Osteocyte (in vitro differentiated cells): ENCODE data around the gene SYCE1L. TPM values are rescaled to one million over a fixed set of nuclear protein-coding genes. Genes with fewer than 3 reads are reported as not detected.

Source experiments
- DNase-seq: peaks from one replicate; pipeline ENCODE4 v3.0.0; 2021; ENCODE audit warnings: mixed read lengths; ENCODE audit not compliant: unreplicated experiment; ENCODE audit errors: extremely low spot score
- H3K27ac Mint-ChIP-seq: one replicate; pipeline ENCODE4 v1.8.0; 2021; ENCODE audit warnings: mild to moderate bottlenecking, mixed read lengths; ENCODE audit not compliant: unreplicated experiment
- H3K27me3 Mint-ChIP-seq: one replicate; pipeline ENCODE4 v1.8.0; 2021; ENCODE audit warnings: mixed read lengths; ENCODE audit not compliant: unreplicated experiment
- H3K36me3 Mint-ChIP-seq: one replicate; pipeline ENCODE4 v1.8.0; 2021; ENCODE audit warnings: mixed read lengths; ENCODE audit not compliant: unreplicated experiment
- H3K4me1 Mint-ChIP-seq: one replicate; pipeline ENCODE4 v1.8.0; 2021; ENCODE audit warnings: mixed read lengths; ENCODE audit not compliant: unreplicated experiment
- H3K4me3 Mint-ChIP-seq: one replicate; pipeline ENCODE4 v1.8.0; 2021; ENCODE audit warnings: mild to moderate bottlenecking, moderate library complexity, mixed read lengths; ENCODE audit not compliant: unreplicated experiment
- H3K9me3 Mint-ChIP-seq: one replicate; pipeline ENCODE4 v1.8.0; 2021; ENCODE audit warnings: mixed read lengths; ENCODE audit not compliant: unreplicated experiment
- CTCF ChIP-seq: fragments of 200-600 bp; sonication (generic); IDR thresholded peaks from 2 replicates; pipeline ENCODE4 v1.5.0; 2021; ENCODE audit warnings: antibody characterized with exemption, mild to moderate bottlenecking, moderate library complexity
- total RNA-seq: library from RNA; stranded (reverse); gene quantifications from 2 replicates; pipeline ENCODE4 v1.2.1, GENCODE V29; 2021

The SYCE1L gene
- total RNA-seq, 1 donor from 2014 or later, result 4.1 TPM

GRCh38 chr16:77213542-77214106 is 14.4 kb downstream of the SYCE1L start:
- H3K4me3 Mint-ChIP-seq, result peak overlapping the region; percentile 75
- TF ChIP-seq CTCF, result no peak
- H3K9me3 Mint-ChIP-seq, result no peaks in the 10 kb centered on the region
- no peak overlapping the region for H3K27ac Mint-ChIP-seq
- H3K27me3 Mint-ChIP-seq, result no peaks in the 10 kb centered on the region
- no peak for DNase-seq
- peaks cover 14% of the 10 kb centered on the region for H3K4me1 Mint-ChIP-seq
- H3K36me3 Mint-ChIP-seq, result no peaks in the 10 kb centered on the region

GRCh38 chr16:77214411-77215138 is 15.4 kb downstream of the SYCE1L start:
- Mint-ChIP-seq H3K9me3 (no peaks in the 10 kb centered on the region), H3K27ac (no peak overlapping the region), H3K4me3 (no peak overlapping the region), H3K27me3 (no peaks in the 10 kb centered on the region), H3K4me1 (peaks cover 14% of the 10 kb centered on the region), H3K36me3 (no peaks in the 10 kb centered on the region)
- no peak for TF ChIP-seq CTCF
- DNase-seq, result no peak

- H3K27ac Mint-ChIP-seq, result no peak overlapping the region
- TF ChIP-seq CTCF, result no peak
- no peaks in the 10 kb centered on the region for H3K9me3 Mint-ChIP-seq
- no peaks in the 10 kb centered on the region for H3K36me3 Mint-ChIP-seq
- H3K4me1 Mint-ChIP-seq, result peaks cover 5% of the 10 kb centered on the region
- H3K27me3 Mint-ChIP-seq, result no peaks in the 10 kb centered on the region
- DNase-seq, result no peak
- no peak overlapping the region for H3K4me3 Mint-ChIP-seq
Observed at GRCh38 chr16:77219437-77219836, 20.2 kb downstream of the SYCE1L start.

- peaks cover 5% of the 10 kb centered on the region for H3K4me1 Mint-ChIP-seq
- DNase-seq, result no peak
- H3K27ac Mint-ChIP-seq, result no peak overlapping the region
- H3K9me3 Mint-ChIP-seq, result no peaks in the 10 kb centered on the region
- no peak overlapping the region for H3K4me3 Mint-ChIP-seq
- H3K36me3 Mint-ChIP-seq, result no peaks in the 10 kb centered on the region
- TF ChIP-seq CTCF, result no peak
- peaks cover 3% of the 10 kb centered on the region for H3K27me3 Mint-ChIP-seq
Observed at GRCh38 chr16:77220427-77220826, 21.2 kb downstream of the SYCE1L start.

- Mint-ChIP-seq H3K4me3 (no peak overlapping the region), H3K36me3 (no peaks in the 10 kb centered on the region), H3K27ac (no peak overlapping the region), H3K9me3 (no peaks in the 10 kb centered on the region), H3K4me1 (peaks cover 5% of the 10 kb centered on the region), H3K27me3 (peaks cover 7% of the 10 kb centered on the region)
- TF ChIP-seq CTCF, result no peak
- DNase-seq, result no peak
Observed at GRCh38 chr16:77221482-77221881, 22.3 kb downstream of the SYCE1L start.
